SK-MEL-5 (cell line): ENCODE measurements around the gene WDFY2. TPM values are rescaled to one million over a fixed set of nuclear protein-coding genes. Genes with fewer than 3 reads are reported as not detected.
"Not testable (repeated sequence)": the region's sequence is repeated elsewhere in the genome, so short reads cannot be mapped to it uniquely, and the experiment has no call there.

Experiments
- DNase-seq: peaks from one replicate; pipeline ENCODE4 v3.0.0-alpha.2; 2016; ENCODE audit warnings: low read depth, low spot score
- in situ Hi-C: cut with HindIII; loops from 2 replicates; pipeline ENCODE4 v1.10.0; 2016; ENCODE audit warnings: low sequenced_read_pairs, high pct_unique_total_duplicates, low pct_unique_long_range_greater_than_20kb
- total RNA-seq: library from RNA; depleted of rRNA; stranded (reverse); fragments of >200 nt; shearing (Covaris generic); gene quantifications from 2 replicates; pipeline ENCODE4 v1.2.3, GENCODE V29; 2014

The WDFY2 gene
- total RNA-seq, 1 experiment from 2014 or later = 1.9 TPM

DNA sequence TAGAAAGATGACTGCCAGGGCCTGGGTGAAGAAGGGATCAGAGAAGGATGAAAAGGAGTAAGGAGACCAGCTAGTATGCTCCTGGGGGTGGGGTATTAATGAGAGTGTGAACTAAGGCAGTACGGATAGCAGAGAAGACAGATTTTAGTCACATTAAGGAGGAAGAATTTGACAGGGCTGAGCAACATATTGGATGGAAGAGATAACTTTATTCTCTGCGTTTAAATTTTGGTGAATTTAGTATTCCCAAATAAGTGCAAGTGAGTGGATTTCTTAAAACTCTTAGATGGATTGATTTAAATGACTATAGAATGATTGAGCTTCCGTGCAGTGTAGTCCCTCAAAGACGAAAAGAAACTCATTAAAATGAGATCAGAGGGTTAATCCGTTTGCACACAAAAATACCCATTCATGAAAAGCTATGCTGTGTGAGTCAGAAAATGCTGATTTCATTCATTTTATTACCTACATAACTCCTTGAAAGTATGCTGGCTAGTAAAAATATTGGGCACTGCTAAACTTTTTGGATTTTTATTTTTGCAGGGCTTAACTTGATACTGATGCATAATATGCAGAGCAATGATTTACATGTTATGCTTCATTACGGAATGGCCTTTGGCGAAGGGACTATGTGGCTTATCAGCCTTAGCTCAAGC, 54.1 kb downstream of the WDFY2 start:
- in situ Hi-C loops = no loop called here
- peak; percentile 55 for DNase-seq

DNA sequence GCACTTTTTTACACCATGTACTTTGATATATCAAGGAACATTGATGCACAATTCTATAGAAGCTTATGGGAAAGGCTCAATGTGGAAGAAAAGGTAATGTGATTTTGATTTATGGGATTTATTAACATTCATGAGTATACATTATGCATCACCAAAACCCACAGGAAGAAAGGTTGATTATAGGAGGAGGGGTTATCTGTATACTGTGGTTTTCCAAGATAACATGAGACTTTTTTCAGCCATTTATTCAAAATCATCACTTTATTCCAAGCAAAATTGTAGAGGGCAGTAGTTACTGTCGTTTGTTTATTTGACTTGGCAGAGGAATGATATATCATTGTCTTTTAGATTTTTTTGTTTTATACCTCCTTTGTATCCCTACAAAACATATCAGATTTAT, 54.9 kb downstream of the WDFY2 start:
- in situ Hi-C loops = no loop called here
- DNase-seq = no peak

DNA sequence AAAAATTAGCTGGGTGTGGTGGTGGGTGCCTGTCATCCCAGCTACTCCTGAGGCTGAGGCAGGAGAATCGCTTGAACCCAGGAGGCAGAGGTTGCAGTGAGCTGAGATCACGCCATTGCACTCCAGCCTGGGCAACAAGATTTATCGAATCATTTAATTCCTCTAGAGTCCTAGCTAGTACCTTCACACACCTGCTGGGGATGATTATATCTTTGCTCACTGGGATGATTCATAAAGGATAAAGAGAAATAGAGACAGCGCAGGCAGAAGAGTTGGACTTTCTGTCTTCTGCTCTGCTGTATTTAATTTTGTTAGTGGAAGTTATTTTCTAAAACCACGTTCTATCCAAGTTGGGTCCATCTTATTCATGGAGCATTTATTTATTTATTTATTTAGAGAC, 56.4 kb downstream of the WDFY2 start:
- DNase-seq, in situ Hi-C loops: not testable (repeated sequence)

DNA sequence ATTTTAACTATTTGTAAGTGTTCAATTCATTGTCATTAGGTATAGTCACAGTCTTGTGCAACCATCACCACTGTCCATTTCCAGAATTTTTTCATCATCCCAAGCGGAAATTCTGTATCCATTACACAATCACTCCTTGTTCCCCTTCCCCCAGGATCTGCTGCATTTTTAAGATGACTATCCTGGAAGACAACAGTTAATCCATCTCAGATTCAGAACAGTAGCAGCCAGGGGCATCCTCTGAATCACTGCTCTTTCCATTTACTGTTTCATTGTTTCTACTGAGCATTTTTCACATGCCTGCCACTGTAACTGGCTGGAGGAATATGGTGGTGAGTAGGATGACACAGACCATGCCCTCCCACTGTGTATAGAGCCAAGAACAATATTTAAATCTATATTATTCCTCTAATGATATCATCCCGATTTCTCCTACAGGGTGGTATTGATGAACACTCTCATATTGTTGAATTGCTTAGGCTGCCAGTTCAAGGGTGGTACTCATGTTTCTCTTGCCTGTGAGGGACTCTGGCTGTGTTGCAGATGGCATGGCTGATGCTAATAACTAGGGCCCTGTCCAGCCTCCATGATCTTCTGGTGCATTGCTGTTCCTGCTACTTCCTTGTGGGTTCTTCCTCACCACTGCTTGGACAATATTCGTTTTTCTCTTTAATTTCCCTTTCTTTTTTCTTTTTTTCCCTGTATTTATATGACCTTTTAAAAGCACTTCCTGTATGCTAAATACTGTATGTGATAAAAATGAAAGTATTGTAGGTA, 59.0 kb downstream of the WDFY2 start:
- peak; percentile 78 for DNase-seq
- in situ Hi-C loops = no loop called here

DNA sequence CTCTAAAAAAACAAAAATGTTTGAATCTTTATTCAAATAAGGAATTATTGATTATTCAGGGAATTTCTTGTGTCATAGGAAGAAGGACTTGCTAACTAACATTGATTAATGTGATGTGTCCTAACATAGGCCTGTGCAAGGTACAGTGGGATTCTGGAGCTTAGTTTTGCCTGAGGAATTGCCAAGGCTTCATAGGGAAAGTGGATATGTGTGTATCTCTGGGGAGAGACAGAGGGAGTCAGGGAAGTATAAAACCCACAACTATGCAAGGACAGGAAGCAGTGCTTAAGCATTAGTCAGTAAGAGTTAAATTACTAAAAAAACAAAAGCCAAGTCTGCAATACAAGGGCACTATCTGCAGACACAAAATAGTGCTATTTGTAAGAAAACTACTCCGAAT, 59.6 kb downstream of the WDFY2 start:
- in situ Hi-C loops = no loop called here
- DNase-seq = peak; percentile 68

DNA sequence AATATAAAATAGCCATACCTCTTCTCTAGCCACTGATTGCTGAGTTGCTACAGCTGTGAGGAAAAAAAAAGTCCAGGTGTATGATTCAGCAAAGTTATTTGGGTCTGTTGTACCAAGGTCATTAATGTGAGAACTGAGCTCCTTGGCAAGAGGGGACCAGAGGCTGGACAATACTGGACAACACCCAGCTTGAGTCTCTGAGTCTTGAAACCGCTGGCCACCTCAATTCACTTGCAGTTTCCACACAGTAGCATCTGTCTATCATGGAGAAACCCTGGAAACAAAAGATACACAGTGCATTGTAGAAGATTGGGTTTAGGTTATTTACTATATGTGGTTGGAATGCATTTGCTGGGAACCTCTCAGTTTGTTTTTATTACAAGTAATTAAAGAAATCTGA, 60.4 kb downstream of the WDFY2 start:
- DNase-seq = no peak
- in situ Hi-C loops = no loop called here

DNA sequence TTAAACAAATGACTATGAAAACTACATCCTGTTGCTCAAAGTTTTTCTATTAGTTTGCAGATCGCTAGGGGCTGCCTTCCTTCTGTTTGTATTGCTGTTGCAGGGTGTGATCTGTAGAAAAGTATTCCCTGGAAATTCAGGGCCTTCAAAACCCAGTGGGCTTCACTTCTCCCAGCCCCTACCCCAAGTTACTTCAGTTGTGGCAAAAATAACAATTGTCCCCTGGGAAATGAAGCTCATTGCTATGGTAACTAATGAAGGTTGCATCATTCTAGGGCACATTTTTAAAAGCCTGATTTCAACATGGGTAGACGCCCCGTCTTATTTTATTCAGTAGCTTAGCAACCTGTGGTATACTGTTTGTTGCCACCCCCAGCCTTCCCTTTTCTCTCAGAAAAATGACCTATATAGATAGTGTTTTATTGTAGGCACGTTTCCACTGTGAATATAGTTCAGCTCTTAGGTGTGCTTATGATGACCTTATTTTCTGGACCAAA, 60.9 kb downstream of the WDFY2 start:
- in situ Hi-C loops = no loop called here
- no peak for DNase-seq

DNA sequence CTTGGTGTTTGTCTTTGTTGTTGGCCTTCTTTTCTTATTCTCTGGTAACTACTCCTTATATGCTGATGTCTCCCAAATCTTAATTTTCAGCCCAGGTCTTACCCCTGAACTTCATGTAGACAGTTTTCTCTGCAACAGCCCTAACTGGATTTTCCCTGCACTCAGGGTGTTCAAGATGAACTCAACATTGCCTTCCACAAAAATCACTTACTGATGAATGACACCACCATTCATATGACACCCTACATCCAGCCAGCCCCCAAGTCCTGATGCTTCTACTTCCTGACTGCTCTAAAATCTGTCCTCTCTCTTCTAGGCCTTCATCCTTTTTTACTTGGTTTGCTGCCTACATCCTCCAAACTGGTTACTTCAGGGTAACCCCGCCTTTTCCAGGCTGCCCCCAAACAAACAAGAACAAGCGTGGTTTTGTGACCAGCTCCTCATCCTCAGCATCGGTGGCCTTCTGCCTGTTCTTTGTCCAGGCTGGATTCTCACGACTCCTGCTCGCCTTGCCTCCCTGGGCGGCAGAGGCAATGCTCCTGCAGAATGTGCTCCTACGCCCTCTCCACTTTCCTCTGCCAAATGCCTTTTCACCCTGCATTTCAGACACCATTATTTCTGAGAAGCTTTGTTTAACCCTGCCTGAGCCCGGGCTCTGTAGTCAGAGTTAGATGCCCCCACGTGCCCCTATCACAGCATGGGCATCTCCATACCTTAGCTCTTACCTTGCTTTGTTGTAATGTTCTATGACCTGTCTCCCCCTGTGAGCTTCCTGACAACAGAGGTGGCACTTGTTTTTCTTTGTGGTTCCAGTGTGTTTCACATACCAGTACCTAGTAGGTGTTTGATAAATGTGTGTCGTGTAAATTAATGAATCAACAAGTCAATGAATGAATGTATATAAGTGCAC, 61.8 kb downstream of the WDFY2 start:
- in situ Hi-C loops = no loop called here
- no peak for DNase-seq

DNA sequence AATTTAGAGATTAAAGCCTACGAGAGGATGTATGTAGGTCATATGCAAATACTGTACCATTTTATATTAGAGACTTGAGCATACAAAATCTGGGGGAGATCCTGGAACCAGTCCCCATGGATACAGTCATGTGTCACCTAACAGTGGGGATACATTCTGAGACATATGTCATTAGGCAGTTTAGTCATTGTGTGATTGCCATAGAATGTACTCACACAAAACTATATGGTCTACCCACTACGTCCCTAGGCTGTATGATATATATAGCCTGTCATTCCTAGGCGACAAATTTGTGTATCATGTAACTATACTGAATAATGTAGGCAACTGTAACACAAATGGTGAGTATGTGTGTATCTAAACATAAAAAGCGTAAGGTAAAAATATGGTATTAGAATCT, 62.8 kb downstream of the WDFY2 start:
- in situ Hi-C loops = no loop called here

DNA sequence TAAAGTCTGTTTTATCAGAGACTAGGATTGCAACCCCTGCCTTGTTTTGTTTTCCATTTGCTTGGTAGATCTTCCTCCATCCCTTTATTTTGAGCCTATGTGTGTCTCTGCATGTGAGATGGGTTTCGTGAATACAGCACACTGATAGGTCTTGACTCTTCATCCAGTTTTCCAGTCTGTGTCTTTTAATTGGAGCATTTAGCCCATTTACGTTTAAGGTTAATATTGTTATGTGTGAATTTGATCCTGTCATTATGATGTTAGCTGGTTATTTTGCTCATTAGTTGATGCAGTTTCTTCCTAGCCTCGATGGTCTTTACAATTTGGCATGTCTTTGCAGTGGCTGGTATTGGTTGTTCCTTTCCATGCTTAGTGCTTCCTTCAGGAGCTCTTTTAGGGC, 67.9 kb downstream of the WDFY2 start:
- DNase-seq, in situ Hi-C loops: not testable (repeated sequence)

More for the DNA sequence above, 62.8 kb downstream of the WDFY2 start:
- DNase-seq = no peak

DNA sequence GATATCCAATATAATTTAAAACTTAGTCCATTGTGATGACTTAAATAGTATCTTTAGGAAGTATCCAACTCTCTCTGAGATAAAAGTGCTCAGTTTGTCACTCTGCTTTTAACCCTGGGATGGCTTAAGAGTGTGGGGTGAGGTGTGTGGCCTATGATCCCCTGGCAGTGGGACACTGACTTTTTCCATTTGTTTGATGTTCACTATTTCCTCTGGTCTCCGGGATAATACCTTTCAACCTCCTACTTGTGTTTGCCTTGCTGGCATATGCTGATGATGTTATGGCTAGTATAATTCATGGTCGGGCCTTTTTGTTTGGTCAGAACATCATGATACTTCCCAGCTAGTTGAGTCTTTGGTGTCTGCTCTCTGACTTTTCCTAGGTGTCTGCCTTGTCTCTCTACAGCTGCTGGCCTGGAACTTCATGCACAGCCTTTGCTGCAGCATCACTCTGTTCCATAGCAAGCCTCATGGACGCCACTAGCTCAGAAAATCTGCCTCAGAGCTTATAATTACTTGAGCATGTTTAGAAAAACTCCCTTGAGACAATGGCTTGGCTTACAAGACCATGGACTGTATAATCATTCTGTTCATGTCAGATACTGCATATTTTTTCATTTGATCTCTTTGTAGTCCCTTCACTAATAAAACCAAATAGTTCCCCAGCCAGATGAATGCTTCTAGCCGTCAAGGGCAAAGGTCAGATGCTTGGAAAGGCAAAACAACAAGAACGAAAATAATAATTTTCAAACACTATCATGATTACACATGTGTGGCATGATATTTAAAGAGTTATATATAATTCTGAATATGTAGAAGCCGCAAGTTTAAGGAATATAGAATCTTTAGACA, 75.2 kb downstream of the WDFY2 start:
- in situ Hi-C loops = no loop called here
- no peak for DNase-seq

DNA sequence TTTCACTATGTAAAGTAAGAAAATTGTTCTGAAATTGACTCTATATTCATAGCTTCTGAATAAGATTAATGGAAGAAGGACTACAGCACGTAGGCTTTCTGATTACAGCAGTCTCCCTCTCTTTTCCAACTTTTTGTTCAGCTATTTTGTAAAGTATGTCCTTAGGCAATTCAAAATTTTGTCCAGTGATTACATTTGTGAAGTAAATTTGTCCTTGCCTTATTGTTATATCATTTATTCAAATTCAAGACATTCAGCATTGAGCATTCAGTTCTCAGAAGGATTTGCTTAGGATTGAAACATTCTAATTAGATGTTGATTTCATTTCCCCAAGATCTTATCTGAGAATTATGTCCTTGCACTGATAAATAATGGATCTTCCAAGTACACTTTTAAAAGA, 76.6 kb downstream of the WDFY2 start:
- in situ Hi-C loops = no loop called here

DNA sequence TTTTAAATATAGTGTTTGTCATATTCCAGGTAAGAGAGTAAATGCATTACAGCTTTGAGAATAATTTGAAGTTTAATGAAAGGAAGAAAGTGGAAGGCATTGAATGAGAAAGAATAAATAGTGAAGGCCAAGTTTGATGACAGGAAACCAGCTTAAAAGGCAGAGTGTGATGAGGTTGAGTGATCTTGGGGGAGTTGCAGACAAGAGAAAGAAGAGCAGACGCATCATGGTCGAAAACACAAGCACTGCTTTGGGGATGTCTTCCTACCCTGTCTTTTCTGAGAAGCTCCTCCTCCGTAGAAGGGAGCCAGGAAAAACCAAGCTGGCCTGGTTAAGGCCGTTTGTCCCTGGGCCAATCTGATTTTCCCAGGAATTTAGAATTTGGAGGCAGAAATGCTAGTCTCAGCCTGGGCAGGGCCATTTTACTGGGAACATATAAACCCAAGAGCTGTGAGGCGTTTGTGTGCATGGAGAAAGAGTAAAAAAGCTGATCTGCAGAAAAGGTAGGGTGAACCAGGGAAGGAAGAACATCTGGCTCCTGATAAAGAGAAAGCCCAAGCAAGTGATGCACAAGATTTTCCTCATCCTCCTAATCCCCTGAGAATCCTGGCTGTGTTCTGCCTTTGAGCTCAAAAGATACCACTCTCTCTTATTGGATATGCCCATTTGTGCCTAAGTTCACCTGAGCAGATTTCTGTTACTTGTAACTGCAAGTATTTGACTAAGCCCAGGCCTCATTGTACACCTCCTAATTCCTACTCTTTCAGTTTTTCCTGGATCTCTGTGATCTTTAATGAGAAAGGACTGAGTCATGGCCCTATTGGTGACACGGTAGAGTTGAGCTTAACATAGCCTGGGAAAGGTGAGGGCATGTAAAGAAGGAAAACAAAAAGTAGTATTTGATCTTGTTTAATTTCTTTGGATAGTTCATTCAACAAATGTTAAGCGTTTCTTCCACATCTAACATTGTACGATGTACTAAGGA, 80.0 kb downstream of the WDFY2 start:
- no peak for DNase-seq
- in situ Hi-C loops = no loop called here

More for the DNA sequence above, 76.6 kb downstream of the WDFY2 start:
- no peak for DNase-seq

DNA sequence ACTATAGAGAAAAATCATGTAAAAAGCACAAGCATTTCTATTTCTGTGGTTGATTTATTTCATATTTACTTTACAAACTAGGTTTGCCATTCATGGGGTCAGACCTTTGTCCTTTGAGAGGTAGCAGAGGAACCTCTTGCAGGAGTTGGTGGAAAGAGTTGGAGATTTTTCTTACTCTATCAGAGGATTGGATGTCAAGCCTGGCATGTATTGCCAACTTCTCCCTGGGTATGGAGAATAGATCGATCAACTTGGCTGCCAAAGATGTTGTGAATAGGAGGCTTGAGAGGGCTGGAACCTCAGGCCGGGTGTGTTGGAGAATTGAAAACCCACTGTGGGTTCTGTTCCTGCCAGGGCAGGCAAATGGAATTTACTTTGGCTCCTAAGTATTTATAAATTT, 81.2 kb downstream of the WDFY2 start:
- no peak for DNase-seq
- in situ Hi-C loops = no loop called here

DNA sequence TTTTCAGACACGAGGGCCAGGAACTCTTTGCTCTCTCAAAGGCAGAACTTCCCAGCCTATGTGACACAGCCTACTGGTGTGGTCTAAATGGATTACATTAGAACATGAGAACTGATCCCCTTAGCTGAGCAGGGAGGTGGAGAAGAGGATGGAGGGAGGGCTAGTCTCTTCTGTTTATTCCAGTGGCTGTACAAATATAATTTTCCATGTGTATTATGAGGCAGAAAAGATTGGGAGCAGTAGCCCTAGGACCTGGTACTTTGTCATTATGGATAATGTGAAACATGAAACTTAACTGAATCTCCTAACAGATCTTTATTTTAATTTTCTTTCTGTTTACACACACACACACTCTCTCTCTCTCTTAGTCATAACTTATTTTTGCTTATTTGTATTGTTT, 82.1 kb downstream of the WDFY2 start:
- in situ Hi-C loops = no loop called here
- DNase-seq = no peak

DNA sequence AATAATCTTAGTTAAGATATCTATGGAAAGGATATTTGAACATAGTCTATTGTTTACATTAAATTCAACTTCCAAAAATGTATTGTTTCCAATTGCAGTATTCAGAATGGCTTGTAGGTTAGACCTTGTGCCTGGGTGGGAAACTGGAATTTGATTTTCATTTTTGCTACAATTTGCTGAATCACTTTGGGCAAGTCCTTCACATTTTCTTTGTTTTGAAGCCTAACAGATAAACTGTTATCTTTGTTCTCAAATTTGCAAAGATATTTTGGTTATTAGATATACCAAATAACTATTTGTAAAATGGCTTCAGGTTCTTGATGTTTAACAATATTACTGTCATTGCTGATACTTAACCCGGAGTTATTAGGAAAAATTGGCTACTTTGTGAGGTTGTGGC, 82.6 kb downstream of the WDFY2 start:
- DNase-seq = no peak
- in situ Hi-C loops = no loop called here
